NB4 (cell line): Measurements from ENCODE around the gene FMNL2.

Source experiments
- DNase-seq: peaks from one replicate; pipeline ENCODE4 v3.0.0; 2010; ENCODE audit warnings: low read depth
- H3K4me3 ChIP-seq: one replicate; pipeline ENCODE4 v1.5.1; 2011; ENCODE audit warnings: mild to moderate bottlenecking, low read depth, low read length, moderate library complexity
- CTCF ChIP-seq: IDR thresholded peaks from one replicate; pipeline ENCODE4 v1.5.1; 2012; ENCODE audit warnings: low read depth, low read length
- MAX ChIP-seq: IDR thresholded peaks from 2 replicates; pipeline ENCODE4 v1.6.1; 2011; ENCODE audit warnings: low read depth, low read length
- MYC ChIP-seq: IDR thresholded peaks from 2 replicates; pipeline ENCODE4 v1.6.1; 2011; ENCODE audit warnings: low read depth, low read length
- POLR2A ChIP-seq: IDR thresholded peaks from 2 replicates; pipeline ENCODE4 v1.6.1; 2011; ENCODE audit warnings: mild to moderate bottlenecking; ENCODE audit not compliant: insufficient read length; ENCODE audit errors: extremely low read depth

The FMNL2 gene

GRCh38 chr2:152682663-152683062 lies 347.7 kb downstream of the FMNL2 start:
- no peak for DNase-seq
- no peak overlapping the region for H3K4me3 ChIP-seq
- TF ChIP-seq MAX (no peak), MYC (no peak), POLR2A (no peak), CTCF (no peak)

GRCh38 chr2:152683400-152683799 lies 348.4 kb downstream of the FMNL2 start:
- no peak for TF ChIP-seq CTCF
- no peak for TF ChIP-seq MYC
- no peak for TF ChIP-seq POLR2A
- no peak for TF ChIP-seq MAX
- DNase-seq, result no peak
- H3K4me3 ChIP-seq, result no peak overlapping the region

- H3K4me3 ChIP-seq, result no peak overlapping the region
- DNase-seq, result no peak
- TF ChIP-seq POLR2A (no peak), CTCF (no peak), MYC (no peak), MAX (no peak)
Observed at GRCh38 chr2:152686321-152686720, 351.3 kb downstream of the FMNL2 start.

- no peak for DNase-seq
- TF ChIP-seq MYC (no peak), POLR2A (no peak), MAX (no peak), CTCF (no peak)
- H3K4me3 ChIP-seq, result no peak overlapping the region
Observed at GRCh38 chr2:152693033-152693432, 358.1 kb downstream of the FMNL2 start.

GRCh38 chr2:152694161-152694661 lies 359.2 kb downstream of the FMNL2 start:
- no peak for DNase-seq
- TF ChIP-seq CTCF (no peak), MAX (no peak), POLR2A (no peak), MYC (no peak)

GRCh38 chr2:152695763-152696162 lies 360.8 kb downstream of the FMNL2 start:
- no peak for DNase-seq
- H3K4me3 ChIP-seq, result no peak overlapping the region
- no peak for TF ChIP-seq MYC
- no peak for TF ChIP-seq POLR2A
- no peak for TF ChIP-seq CTCF
- TF ChIP-seq MAX, result no peak

More at GRCh38 chr2:152694161-152694661, 359.2 kb downstream of the FMNL2 start:
- H3K4me3 ChIP-seq, result no peak overlapping the region
